ENCODE results near the gene MAP1LC3B2. TPM values are rescaled to one million over a fixed set of nuclear protein-coding genes. Genes with fewer than 3 reads are reported as not detected.

Gene MAP1LC3B2
- total and polyA plus RNA-seq, 2 of the 13 experiments (the other 11 are each of a cell fraction or from before 2014, with no cell fraction given), result 0.60 to 2.2 TPM

DNA sequence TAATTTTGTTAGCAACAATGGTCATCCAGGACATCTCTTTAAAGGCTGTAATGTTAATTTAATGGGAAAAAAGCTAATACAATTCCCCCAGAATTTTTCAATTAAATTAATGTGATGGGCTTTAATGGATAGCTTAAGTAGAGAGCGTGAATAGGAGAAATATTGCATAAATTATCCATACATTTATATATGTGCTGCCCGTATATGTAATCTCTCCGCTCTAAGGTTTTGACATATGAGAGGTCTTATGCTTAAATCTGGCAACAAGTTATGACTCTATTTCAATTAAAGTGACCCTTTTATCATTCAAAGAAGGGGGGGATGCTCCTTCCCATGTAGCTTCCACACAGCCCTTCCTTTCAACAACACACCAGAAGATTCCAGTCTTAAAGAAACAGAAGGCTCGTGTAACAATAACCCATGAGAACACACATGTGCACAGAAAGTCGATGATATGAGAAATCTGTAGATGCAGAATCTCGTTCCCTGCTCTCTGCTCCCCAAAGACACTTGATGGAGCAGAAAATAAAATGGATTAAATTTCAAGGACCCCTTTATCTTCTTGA lies 24.0 kb downstream of the MAP1LC3B2 start (continued):
- TF ChIP-seq, protein P1, sequence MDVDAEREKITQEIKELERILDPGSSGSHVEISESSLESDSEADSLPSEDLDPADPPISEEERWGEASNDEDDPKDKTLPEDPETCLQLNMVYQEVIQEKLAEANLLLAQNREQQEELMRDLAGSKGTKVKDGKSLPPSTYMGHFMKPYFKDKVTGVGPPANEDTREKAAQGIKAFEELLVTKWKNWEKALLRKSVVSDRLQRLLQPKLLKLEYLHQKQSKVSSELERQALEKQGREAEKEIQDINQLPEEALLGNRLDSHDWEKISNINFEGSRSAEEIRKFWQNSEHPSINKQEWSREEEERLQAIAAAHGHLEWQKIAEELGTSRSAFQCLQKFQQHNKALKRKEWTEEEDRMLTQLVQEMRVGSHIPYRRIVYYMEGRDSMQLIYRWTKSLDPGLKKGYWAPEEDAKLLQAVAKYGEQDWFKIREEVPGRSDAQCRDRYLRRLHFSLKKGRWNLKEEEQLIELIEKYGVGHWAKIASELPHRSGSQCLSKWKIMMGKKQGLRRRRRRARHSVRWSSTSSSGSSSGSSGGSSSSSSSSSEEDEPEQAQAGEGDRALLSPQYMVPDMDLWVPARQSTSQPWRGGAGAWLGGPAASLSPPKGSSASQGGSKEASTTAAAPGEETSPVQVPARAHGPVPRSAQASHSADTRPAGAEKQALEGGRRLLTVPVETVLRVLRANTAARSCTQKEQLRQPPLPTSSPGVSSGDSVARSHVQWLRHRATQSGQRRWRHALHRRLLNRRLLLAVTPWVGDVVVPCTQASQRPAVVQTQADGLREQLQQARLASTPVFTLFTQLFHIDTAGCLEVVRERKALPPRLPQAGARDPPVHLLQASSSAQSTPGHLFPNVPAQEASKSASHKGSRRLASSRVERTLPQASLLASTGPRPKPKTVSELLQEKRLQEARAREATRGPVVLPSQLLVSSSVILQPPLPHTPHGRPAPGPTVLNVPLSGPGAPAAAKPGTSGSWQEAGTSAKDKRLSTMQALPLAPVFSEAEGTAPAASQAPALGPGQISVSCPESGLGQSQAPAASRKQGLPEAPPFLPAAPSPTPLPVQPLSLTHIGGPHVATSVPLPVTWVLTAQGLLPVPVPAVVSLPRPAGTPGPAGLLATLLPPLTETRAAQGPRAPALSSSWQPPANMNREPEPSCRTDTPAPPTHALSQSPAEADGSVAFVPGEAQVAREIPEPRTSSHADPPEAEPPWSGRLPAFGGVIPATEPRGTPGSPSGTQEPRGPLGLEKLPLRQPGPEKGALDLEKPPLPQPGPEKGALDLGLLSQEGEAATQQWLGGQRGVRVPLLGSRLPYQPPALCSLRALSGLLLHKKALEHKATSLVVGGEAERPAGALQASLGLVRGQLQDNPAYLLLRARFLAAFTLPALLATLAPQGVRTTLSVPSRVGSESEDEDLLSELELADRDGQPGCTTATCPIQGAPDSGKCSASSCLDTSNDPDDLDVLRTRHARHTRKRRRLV (CRISPR knock-in tag; IDR thresholded peaks at IDR 0.05), result no peak

- H3K36me3 ChIP-seq (replicated peaks in 1 of 2; ENCODE audit: control insufficient read depth in 1 of 2, insufficient read depth in 2 of 2, low read length in 2 of 2), result no peaks in the 10 kb centered on the region
- no peaks in the 10 kb centered on the region for H4K20me1 ChIP-seq (ENCODE audit: insufficient read depth, low read length)
- in situ Hi-C loops (cut with HindIII; ENCODE audit: extremely low pct_ligation_motif_present, low pct_unique_long_range_greater_than_20kb) (no loop called here), intact Hi-C loops (cut with micrococcal nuclease; ENCODE audit: unreplicated experiment) (no loop called here)
- DNase-seq (ENCODE audit: low spot score), result no peak
- WGBS (ENCODE audit: low lambda C conversion rate), result 31% methylated on average over 2 of the region's 2 CpGs
- ChIA-PET CTCF (ENCODE audit: low intra/inter-chr PET ratio, low total read pairs) (no interaction called here), POLR2A (no interaction called here)
- no peak overlapping the region for H3K27ac ChIP-seq (ENCODE audit: extremely low read length, insufficient read depth, low read length)
- ATAC-seq, result no peak
- H2AFZ ChIP-seq (ENCODE audit: low read length), result no peak overlapping the region
- no peak overlapping the region for H3K4me3 ChIP-seq (replicated peaks in 1 of 3; ENCODE audit: insufficient read depth in 1 of 3, low read depth in 2 of 3, low read length in 3 of 3)
- BruUV-seq (replicated peaks), result no TSS peak
- no peak overlapping the region for H3K4me2 ChIP-seq (ENCODE audit: low read depth, low read length)
- no peaks in the 10 kb centered on the region for H3K27me3 ChIP-seq (ENCODE audit: control insufficient read depth in 1 of 2, insufficient read depth in 2 of 2, low read length in 2 of 2)
- TF ChIP-seq NFE2L1 (CRISPR knock-in tag; IDR thresholded peaks at IDR 0.05; ENCODE audit: borderline replicate concordance) (no peak), ZNF317 (CRISPR knock-in tag; IDR thresholded peaks at IDR 0.05) (no peak), ZIK1 (CRISPR knock-in tag; IDR thresholded peaks at IDR 0.05; ENCODE audit: borderline replicate concordance, low read depth) (no peak), REXO4 (CRISPR knock-in tag; IDR thresholded peaks at IDR 0.05; ENCODE audit: borderline replicate concordance) (no peak)
- peaks cover 11% of the 10 kb centered on the region for H3K4me1 ChIP-seq (ENCODE audit: insufficient read depth, low read length)
- H3K9me3 ChIP-seq (ENCODE audit: low read length), result peaks cover 8% of the 10 kb centered on the region; the same call in 1 of the 2 replicates
- FAIRE-seq, result no peak
- H3K9ac ChIP-seq (ENCODE audit: insufficient read depth, low read depth, low read length), result no peak overlapping the region
- no peaks in the 10 kb centered on the region for H3K79me2 ChIP-seq (ENCODE audit: insufficient read depth, low read length)
Observed at GRCh38 chr12:116587270-116587669, 28.1 kb downstream of the MAP1LC3B2 start.
